ENCODE results near the gene ATP5F1A.

ATP5F1A gene

GRCh38 chr18:46047369-46047768, 50.7 kb downstream of the ATP5F1A start:
- DNase-seq (ENCODE audit: low read depth) = peak; percentile 31

GRCh38 chr18:46046688-46047087, 51.4 kb downstream of the ATP5F1A start:
- DNase-seq (ENCODE audit: low read depth) = no peak

- DNase-seq (ENCODE audit: low read depth) = no peak
Measured at GRCh38 chr18:46046126-46046525, 52.0 kb downstream of the ATP5F1A start.

- peak; percentile 54 for DNase-seq (ENCODE audit: low read depth)
Measured at GRCh38 chr18:46042571-46043123, 55.4 kb downstream of the ATP5F1A start.

- DNase-seq (ENCODE audit: low read depth) = no peak
Measured at GRCh38 chr18:46040747-46041104, 57.4 kb downstream of the ATP5F1A start.

GRCh38 chr18:46040033-46040746, 57.9 kb downstream of the ATP5F1A start:
- no peak for DNase-seq (ENCODE audit: low read depth)

- no peak for DNase-seq (ENCODE audit: low read depth)
Measured at GRCh38 chr18:46037512-46038305, 60.4 kb downstream of the ATP5F1A start.

GRCh38 chr18:46035696-46036680, 62.1 kb downstream of the ATP5F1A start:
- DNase-seq (ENCODE audit: low read depth) = peak; percentile 57

GRCh38 chr18:46034230-46034629, 63.9 kb downstream of the ATP5F1A start:
- peak; percentile 12 for DNase-seq (ENCODE audit: low read depth)

GRCh38 chr18:46031741-46032140, 66.4 kb downstream of the ATP5F1A start:
- DNase-seq (ENCODE audit: low read depth) = no peak
